ENCODE data around the gene MATK.
"Not testable (repeated sequence)": the region's sequence is repeated elsewhere in the genome, so short reads cannot be mapped to it uniquely, and the experiment has no call there.

Gene MATK

GRCh38 chr19:3816148-3816547 is 30.0 kb upstream of the MATK start:
- not testable (repeated sequence) for DNase-seq (ENCODE audit: low read depth in 4 of 4, low spot score in 1 of 4)

GRCh38 chr19:3814648-3815047 is 28.5 kb upstream of the MATK start:
- DNase-seq (ENCODE audit: low read depth in 4 of 4, low spot score in 1 of 4) = no peak

GRCh38 chr19:3813473-3814392 is 27.6 kb upstream of the MATK start:
- DNase-seq (ENCODE audit: low read depth in 4 of 4, low spot score in 1 of 4) = no peak

- DNase-seq (ENCODE audit: low read depth in 4 of 4, low spot score in 1 of 4) = no peak
Measured at GRCh38 chr19:3810708-3811355, 24.7 kb upstream of the MATK start.

- no peak for DNase-seq (ENCODE audit: low read depth in 4 of 4, low spot score in 1 of 4)
Measured at GRCh38 chr19:3809881-3810707, 23.9 kb upstream of the MATK start.

GRCh38 chr19:3808420-3809143 is 22.4 kb upstream of the MATK start:
- DNase-seq (ENCODE audit: low read depth in 4 of 4, low spot score in 1 of 4) = no peak

GRCh38 chr19:3807574-3808354 is 21.6 kb upstream of the MATK start:
- no peak for DNase-seq (ENCODE audit: low read depth in 4 of 4, low spot score in 1 of 4)

GRCh38 chr19:3807131-3807480 is 20.9 kb upstream of the MATK start:
- DNase-seq (ENCODE audit: low read depth in 4 of 4, low spot score in 1 of 4) = no peak

- no peak for DNase-seq (ENCODE audit: low read depth in 4 of 4, low spot score in 1 of 4)
Measured at GRCh38 chr19:3805859-3806258, 19.7 kb upstream of the MATK start.

GRCh38 chr19:3804429-3804828 is 18.2 kb upstream of the MATK start:
- no peak for DNase-seq (ENCODE audit: low read depth in 4 of 4, low spot score in 1 of 4)

GRCh38 chr19:3803986-3804385 is 17.8 kb upstream of the MATK start:
- no peak for DNase-seq (ENCODE audit: low read depth in 4 of 4, low spot score in 1 of 4)

GRCh38 chr19:3803114-3803888 is 17.1 kb upstream of the MATK start:
- no peak for DNase-seq (ENCODE audit: low read depth in 4 of 4, low spot score in 1 of 4)

- DNase-seq (ENCODE audit: low read depth in 4 of 4, low spot score in 1 of 4) = peak in 2 of 4 experiments; percentile 41 to 56
Measured at GRCh38 chr19:3801412-3802096, 15.4 kb upstream of the MATK start.

GRCh38 chr19:3800996-3801395 is 14.8 kb upstream of the MATK start:
- no peak for DNase-seq (ENCODE audit: low read depth in 4 of 4, low spot score in 1 of 4)

- DNase-seq (ENCODE audit: low read depth in 4 of 4, low spot score in 1 of 4) = no peak
Measured at GRCh38 chr19:3798137-3798536, 12.0 kb upstream of the MATK start.

- no peak for DNase-seq (ENCODE audit: low read depth in 4 of 4, low spot score in 1 of 4)
Measured at GRCh38 chr19:3796358-3796757, 10.2 kb upstream of the MATK start.

- no peak for DNase-seq (ENCODE audit: low read depth in 4 of 4, low spot score in 1 of 4)
Measured at GRCh38 chr19:3793799-3794198, 7.6 kb upstream of the MATK start.

GRCh38 chr19:3792114-3792513 is 5.9 kb upstream of the MATK start:
- no peak for DNase-seq (ENCODE audit: low read depth in 4 of 4, low spot score in 1 of 4)

- DNase-seq (ENCODE audit: low read depth in 4 of 4, low spot score in 1 of 4) = no peak
Measured at GRCh38 chr19:3790941-3791340, 4.8 kb upstream of the MATK start.

Data from stimulated activated CD4-positive, alpha-beta T cell treated with anti-CD3 and anti-CD28 coated beads, Interleukin-1b, Interleukin-23, amount 100 ng/mL, for 24 hours (primary cell).